Cardiac fibroblast (primary cell): ENCODE measurements around the gene NEK6.

ENCODE experiments used
- DNase-seq, 2 donors: peaks; one replicate each; pipeline versions ENCODE4 v3.0.0 to v3.0.0-alpha.2; 2010; ENCODE audit warnings: low read depth in 2 of 2
- H3K4me3 ChIP-seq, 2 donors: replicated peaks in 1 of 2; 1 replicate in 1 of 2; 2 replicates in 1 of 2; pipeline ENCODE4 v1.5.1; 2011; ENCODE audit warnings: low read depth in 2 of 2, low read length in 2 of 2, mild to moderate bottlenecking in 2 of 2, moderate library complexity in 1 of 2
- TF ChIP-seq, protein P1 (sequence below): IDR thresholded peaks from one replicate; pipeline ENCODE4 v1.5.1; 2011; ENCODE audit warnings: low read depth, mild to moderate bottlenecking, low read length, inconsistent platforms

The NEK6 gene

DNA sequence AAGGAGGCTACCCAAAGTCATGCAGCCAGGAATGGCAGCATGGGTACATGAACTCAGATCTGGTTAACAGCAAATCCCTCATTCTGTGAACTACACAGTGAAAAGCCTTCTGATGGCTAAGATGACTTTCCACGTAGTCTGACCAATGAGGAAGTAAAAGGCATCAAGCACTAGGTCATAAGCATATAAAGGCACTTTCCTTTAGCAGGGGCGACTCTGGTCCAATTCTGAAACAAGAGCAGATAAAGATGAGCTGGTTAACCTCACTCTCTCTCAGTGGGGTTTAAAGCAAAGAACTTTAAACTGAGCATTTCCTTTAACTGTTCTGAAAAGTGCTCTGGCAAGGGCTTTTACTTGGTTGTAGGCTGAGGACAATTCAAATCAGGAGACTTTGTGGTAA, 136.4 kb downstream of the NEK6 start:
- H3K4me3 ChIP-seq: no peak overlapping the region
- TF ChIP-seq, protein P1, sequence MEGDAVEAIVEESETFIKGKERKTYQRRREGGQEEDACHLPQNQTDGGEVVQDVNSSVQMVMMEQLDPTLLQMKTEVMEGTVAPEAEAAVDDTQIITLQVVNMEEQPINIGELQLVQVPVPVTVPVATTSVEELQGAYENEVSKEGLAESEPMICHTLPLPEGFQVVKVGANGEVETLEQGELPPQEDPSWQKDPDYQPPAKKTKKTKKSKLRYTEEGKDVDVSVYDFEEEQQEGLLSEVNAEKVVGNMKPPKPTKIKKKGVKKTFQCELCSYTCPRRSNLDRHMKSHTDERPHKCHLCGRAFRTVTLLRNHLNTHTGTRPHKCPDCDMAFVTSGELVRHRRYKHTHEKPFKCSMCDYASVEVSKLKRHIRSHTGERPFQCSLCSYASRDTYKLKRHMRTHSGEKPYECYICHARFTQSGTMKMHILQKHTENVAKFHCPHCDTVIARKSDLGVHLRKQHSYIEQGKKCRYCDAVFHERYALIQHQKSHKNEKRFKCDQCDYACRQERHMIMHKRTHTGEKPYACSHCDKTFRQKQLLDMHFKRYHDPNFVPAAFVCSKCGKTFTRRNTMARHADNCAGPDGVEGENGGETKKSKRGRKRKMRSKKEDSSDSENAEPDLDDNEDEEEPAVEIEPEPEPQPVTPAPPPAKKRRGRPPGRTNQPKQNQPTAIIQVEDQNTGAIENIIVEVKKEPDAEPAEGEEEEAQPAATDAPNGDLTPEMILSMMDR: no peak
- no peak for DNase-seq

DNA sequence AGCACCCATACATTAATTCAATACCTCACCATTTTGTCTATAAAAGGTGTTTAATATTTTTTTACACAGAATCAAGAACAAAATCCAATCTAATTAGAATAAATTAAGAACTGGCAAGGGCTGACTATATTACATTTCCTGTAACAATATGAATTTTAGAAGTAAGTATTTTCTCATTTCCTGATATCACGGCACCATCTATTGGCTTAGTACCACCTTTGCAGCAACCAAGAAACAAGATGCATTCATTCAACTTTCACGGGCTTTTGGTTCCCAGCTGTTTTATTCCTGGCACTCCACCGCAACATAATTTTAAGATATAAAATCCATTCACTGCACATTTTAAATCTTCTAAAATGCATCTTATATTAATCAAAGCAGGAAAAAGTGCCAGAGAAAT, 136.8 kb downstream of the NEK6 start:
- TF ChIP-seq, protein P1: no peak
- H3K4me3 ChIP-seq: no peak overlapping the region
- DNase-seq: no peak

DNA sequence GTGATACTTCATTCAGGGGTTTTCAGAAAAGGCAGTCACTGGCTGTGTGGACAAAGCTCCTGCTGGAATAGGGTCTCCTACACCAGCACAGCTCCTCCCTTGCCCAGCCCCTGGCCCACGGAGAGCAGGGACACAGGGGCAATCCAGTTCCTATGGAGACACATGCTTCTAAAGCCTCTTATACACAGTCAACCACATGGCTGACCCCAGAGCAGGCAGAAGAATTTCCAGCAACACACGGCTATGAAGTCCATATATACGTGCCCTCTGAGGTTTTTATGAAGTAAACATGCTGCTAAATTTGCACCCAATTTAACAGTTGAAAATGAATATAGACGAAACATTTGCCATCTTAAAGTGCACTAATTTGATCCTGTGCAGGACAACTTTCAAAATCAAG, 138.1 kb downstream of the NEK6 start:
- DNase-seq: no peak
- no peak overlapping the region for H3K4me3 ChIP-seq
- TF ChIP-seq, protein P1: no peak

DNA sequence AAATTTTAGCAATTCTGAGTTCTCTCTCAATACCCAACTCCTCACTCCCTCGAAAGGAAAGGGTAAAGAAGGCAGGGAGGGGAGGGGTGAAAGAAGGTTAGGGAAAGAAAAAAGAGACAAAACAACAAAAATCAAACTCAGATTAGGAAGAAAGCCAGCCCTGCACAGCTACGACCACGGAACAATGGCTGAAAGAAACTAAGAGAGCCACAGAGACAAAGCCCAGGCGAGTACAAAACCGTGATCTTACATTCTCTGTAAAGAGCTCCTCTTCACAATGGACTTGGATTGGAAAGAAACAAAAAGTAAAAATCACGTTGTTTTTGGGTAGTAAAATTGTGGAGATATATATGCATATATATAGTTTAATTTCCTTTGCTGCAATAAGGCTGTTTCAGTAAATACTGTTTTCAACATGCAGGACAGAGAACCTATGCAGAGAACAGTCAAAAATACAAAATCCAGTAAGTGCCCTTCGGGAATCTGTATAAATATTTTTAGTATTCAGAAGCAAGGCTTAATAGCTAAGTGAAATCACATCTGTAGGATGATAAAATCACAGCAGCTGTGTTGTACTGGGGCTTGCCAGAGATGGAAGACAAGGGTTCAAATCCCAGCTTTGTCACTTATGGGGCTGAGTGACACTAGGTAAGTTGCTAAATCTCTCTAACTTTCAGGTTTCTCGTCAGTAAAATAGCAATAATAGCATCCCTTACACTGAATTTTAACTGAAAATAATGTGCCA, 140.6 kb downstream of the NEK6 start:
- DNase-seq: no peak
- TF ChIP-seq, protein P1: no peak
- H3K4me3 ChIP-seq: no peak overlapping the region

DNA sequence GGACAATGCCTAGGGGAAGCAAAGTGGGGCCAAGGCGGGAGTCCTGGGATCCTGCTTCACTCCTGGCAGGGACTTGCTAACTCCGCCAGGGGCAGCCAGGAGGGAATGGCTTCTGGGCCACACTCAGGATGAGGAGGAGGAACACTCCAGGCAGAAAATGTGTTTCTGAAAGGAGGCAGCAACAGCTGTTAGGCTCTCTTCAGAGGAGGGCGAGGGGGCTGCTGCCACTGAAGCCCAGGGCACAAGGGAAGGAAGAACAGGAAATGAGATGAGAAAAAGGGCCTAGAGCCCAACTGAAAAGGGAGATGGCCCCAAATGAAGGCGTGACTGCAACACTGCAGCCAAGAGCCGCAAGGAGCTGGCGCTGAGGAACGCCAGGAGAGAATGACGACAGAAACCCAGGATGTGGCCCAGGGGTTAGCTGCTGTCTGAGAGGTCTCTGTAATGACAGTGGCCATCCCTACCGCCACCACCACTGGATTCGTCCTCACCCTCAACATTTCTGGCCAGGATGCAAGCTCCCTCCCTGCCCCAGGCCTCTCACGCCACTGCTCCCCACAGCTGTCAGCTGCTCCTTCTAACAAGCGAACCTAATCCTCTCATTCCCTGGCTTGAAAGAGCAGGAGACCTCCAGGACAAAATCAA, 141.7 kb downstream of the NEK6 start:
- TF ChIP-seq, protein P1: peak; percentile 36
- no peak overlapping the region for H3K4me3 ChIP-seq
- DNase-seq: peak; percentile 45 to 55

DNA sequence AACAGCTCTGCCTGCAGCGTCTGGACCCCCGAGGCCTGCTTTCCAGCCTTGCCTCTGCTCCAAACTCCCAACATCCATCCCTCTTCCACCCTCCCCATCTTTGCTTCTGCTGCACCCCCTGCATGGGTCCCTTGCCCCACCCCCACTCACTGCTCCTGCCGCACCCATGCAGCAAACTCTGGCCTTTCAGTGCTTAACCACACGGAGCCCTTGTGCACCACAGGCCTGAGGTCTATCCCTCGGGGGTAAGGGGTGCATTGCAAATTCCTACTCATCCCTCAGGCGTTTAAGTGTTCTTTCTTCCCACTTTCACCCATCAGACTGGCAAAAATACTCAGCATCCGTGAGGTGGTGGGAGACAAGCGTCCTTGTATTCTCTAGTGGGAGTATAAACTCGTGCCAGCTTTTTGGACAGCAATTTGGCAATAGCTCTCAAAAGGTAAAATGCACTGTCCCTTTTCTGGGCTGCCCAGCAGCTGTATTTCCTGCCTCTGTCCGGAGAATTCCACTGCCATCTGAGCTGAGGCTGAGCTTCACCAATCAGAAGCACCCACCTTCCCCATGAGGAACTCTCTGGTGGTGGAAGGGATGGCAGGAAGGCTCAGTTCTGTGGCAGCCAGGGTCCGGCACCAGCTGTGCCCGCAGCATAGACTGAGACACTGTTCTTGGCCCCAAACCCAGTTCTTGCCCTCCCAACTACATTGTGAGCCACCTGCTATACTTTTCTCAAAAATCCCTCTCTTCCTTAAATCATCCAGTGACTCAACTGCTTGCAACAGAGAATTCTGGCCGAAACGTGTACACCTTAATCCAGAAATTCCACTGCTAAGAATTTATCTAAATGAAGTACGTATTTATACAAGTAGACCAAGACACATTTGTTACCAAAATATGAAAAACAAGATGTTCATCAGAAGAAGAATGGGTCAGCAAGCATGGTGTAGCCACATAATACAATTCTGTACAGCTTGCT, 142.5 kb downstream of the NEK6 start:
- H3K4me3 ChIP-seq: no peak overlapping the region
- no peak for DNase-seq
- TF ChIP-seq, protein P1: no peak
